ENCODE data around the gene C20orf144.

- TF ChIP-seq, protein P1, sequence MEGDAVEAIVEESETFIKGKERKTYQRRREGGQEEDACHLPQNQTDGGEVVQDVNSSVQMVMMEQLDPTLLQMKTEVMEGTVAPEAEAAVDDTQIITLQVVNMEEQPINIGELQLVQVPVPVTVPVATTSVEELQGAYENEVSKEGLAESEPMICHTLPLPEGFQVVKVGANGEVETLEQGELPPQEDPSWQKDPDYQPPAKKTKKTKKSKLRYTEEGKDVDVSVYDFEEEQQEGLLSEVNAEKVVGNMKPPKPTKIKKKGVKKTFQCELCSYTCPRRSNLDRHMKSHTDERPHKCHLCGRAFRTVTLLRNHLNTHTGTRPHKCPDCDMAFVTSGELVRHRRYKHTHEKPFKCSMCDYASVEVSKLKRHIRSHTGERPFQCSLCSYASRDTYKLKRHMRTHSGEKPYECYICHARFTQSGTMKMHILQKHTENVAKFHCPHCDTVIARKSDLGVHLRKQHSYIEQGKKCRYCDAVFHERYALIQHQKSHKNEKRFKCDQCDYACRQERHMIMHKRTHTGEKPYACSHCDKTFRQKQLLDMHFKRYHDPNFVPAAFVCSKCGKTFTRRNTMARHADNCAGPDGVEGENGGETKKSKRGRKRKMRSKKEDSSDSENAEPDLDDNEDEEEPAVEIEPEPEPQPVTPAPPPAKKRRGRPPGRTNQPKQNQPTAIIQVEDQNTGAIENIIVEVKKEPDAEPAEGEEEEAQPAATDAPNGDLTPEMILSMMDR (IDR thresholded peaks at IDR 0.05): peak in 1 of 7 experiments; percentile 4
- TF ChIP-seq EP300 (IDR thresholded peaks at IDR 0.05): no peak
These were observed 14.3 kb upstream of the C20orf144 start for GRCh38 chr20:33647603-33648395.
